Endothelial cell of umbilical vein (primary cell): ENCODE results near the gene POLR2F. TPM values are rescaled to one million over a fixed set of nuclear protein-coding genes. Genes with fewer than 3 reads are reported as not detected.

ENCODE experiments used
- BruUV-seq: library from RNA; stranded (reverse); fragments of 400-500 nt; replicated peaks from 2 replicates; lab custom pipeline; 2021; lab: Mats Ljungman, UMichigan
- CTCF ChIA-PET: fragments of 300-600, 350-600 bp; sonication (Branson Sonifier 250); formaldehyde crosslinking; loops from one replicate; lab custom pipeline; 2021; ENCODE audit warnings: antibody characterized with exemption, inconsistent platforms; lab: Charles Lee
- POLR2A ChIA-PET: fragments of 300-600, 350-600 bp; sonication (Branson Sonifier 250); formaldehyde crosslinking; loops from one replicate; lab custom pipeline; 2021; ENCODE audit warnings: antibody characterized with exemption, inconsistent platforms; lab: Charles Lee
- DNase-seq: peaks from one replicate; pipeline ENCODE4 v3.0.0-alpha.2; 2011; ENCODE audit warnings: low read depth, low spot score
- FAIRE-seq: peaks from 2 replicates; lab custom pipeline; 2011; peaks lifted over from hg19 to GRCh38; lab: Jason Lieb, UNC
- H2AFZ ChIP-seq: 2 replicates; pipeline ENCODE4 v1.6.0; 2012; ENCODE audit warnings: low read depth, low read length, control low read depth, inconsistent platforms
- H3K27ac ChIP-seq: 2 replicates; pipeline ENCODE4 v1.5.1; 2011; ENCODE audit warnings: low read depth, mild to moderate bottlenecking, control low read depth, low read length, moderate library complexity; ENCODE audit not compliant: insufficient read depth
- H3K27me3 ChIP-seq, 2 experiments: 2 replicates each; pipeline versions ENCODE4 v1.6.0 to v1.6.1; 2011; ENCODE audit warnings: low read length in 2 of 2, mixed read lengths in 1 of 2; ENCODE audit not compliant: control insufficient read depth in 2 of 2, insufficient read depth in 2 of 2
- H3K36me3 ChIP-seq, 2 experiments: 2 replicates in 1 of 2; 3 replicates in 1 of 2; pipeline ENCODE4 v1.5.1; 2011; ENCODE audit warnings: low read length in 2 of 2, mild to moderate bottlenecking in 1 of 2, moderate library complexity in 1 of 2; ENCODE audit not compliant: control insufficient read depth in 2 of 2, insufficient read depth in 2 of 2; ENCODE audit errors: extremely low read depth in 1 of 2
- H3K4me1 ChIP-seq: 3 replicates; pipeline ENCODE4 v1.5.1; 2011; ENCODE audit warnings: mild to moderate bottlenecking, low read length; ENCODE audit not compliant: control insufficient read depth, insufficient read depth; ENCODE audit errors: extremely low read depth
- H3K4me2 ChIP-seq: 2 replicates; pipeline ENCODE4 v1.6.1; 2011; ENCODE audit warnings: low read length, control low read depth, mixed read lengths; ENCODE audit not compliant: insufficient read depth
- H3K4me3 ChIP-seq, 3 experiments: fragments of 200-600 bp in 1 of 3; sonication (generic), shearing (Covaris generic) in 1 of 3; replicated peaks in 1 of 3; 2 replicates each; pipeline ENCODE4 v1.5.1; 2011 to 2016; ENCODE audit warnings: control low read depth in 3 of 3, low read length in 3 of 3, mild to moderate bottlenecking in 2 of 3, inconsistent platforms in 1 of 3, low read depth in 1 of 3, moderate library complexity in 1 of 3; ENCODE audit not compliant: insufficient read depth in 1 of 3
- H3K79me2 ChIP-seq: 2 replicates; pipeline ENCODE4 v1.6.0; 2012; ENCODE audit warnings: low read length, inconsistent platforms; ENCODE audit not compliant: control insufficient read depth, insufficient read depth
- H3K9ac ChIP-seq: replicated peaks from 2 replicates; pipeline ENCODE3; 2011; ENCODE audit warnings: low read length, control low read depth; ENCODE audit not compliant: insufficient read depth; ENCODE audit errors: extremely low read depth
- H3K9me1 ChIP-seq: replicated peaks from 3 replicates; pipeline ENCODE4 v1.6.0; 2011; ENCODE audit warnings: mild to moderate bottlenecking, low read length; ENCODE audit not compliant: control insufficient read depth, insufficient read depth; ENCODE audit errors: extremely low read depth
- H3K9me3 ChIP-seq: replicated peaks from 2 replicates; pipeline ENCODE4 v1.5.1; 2012; ENCODE audit warnings: low read length, inconsistent platforms; ENCODE audit not compliant: control insufficient read depth, insufficient read depth
- H4K20me1 ChIP-seq: replicated peaks from 2 replicates; pipeline ENCODE3; 2011; ENCODE audit warnings: mild to moderate bottlenecking, low read length; ENCODE audit not compliant: control insufficient read depth, insufficient read depth; ENCODE audit errors: extremely low read depth
- EZH2 ChIP-seq: IDR thresholded peaks from 2 replicates; pipeline ENCODE4 v1.6.1; 2012; ENCODE audit warnings: borderline replicate concordance, low read depth, mild to moderate bottlenecking, moderate library complexity, low read length, inconsistent platforms; ENCODE audit not compliant: severe bottlenecking
- FOS ChIP-seq: IDR thresholded peaks from 2 replicates; pipeline ENCODE4 v1.6.1; 2011; ENCODE audit warnings: mild to moderate bottlenecking, low read length, moderate library complexity, borderline replicate concordance; ENCODE audit not compliant: insufficient read depth
- GATA2 ChIP-seq: IDR thresholded peaks from 2 replicates; pipeline ENCODE4 v1.7.0; 2011; ENCODE audit warnings: low read depth, mild to moderate bottlenecking, moderate library complexity, mixed read lengths, low read length; ENCODE audit not compliant: insufficient read length, insufficient read depth
- JUN ChIP-seq: IDR thresholded peaks from 2 replicates; pipeline ENCODE4 v1.6.1; 2011; ENCODE audit warnings: borderline replicate concordance, low read depth; ENCODE audit not compliant: insufficient read length, insufficient read depth
- MYC ChIP-seq: IDR thresholded peaks from one replicate; pipeline ENCODE4 v1.6.1; 2011; ENCODE audit warnings: mild to moderate bottlenecking, low read depth, low read length
- POLR2A ChIP-seq: IDR thresholded peaks from 2 replicates; pipeline ENCODE4 v1.6.1; 2012; ENCODE audit warnings: low read depth, mild to moderate bottlenecking, control low read depth, low read length
- POLR2AphosphoS5 ChIP-seq: IDR thresholded peaks from 2 replicates; pipeline ENCODE4 v1.6.1; 2012; ENCODE audit warnings: low read depth, mild to moderate bottlenecking, control low read depth, low read length, moderate library complexity; ENCODE audit not compliant: insufficient read depth
- dilution Hi-C: fragments of 300-500 bp; cut with MboI; formaldehyde crosslinking; loops from one replicate; pipeline ENCODE4 v1.15.0; 2019; ENCODE audit warnings: low sequenced_read_pairs; ENCODE audit not compliant: extremely low pct_ligation_motif_present
- intact Hi-C: fragments of 100-400 bp; cut with micrococcal nuclease; formaldehyde crosslinking; loops from one replicate; pipeline ENCODE4 v1.10.0; 2022
- polyA plus RNA-seq, 4 experiments: library from polyadenylated mRNA; depleted of rRNA in 3 of 4; stranded (reverse) in 3 of 4; unstranded in 1 of 4; fragments of >200 nt; gene quantifications; 2 replicates each; pipeline versions ENCODE4 v1.2.1 to v1.2.3, GENCODE V29; 2011 to 2012; ENCODE audit warnings: missing spikeins in 1 of 4
- total RNA-seq: library from RNA; stranded (reverse); gene quantifications from 2 replicates; pipeline ENCODE4 v1.2.3, GENCODE V29; 2021
- TF ChIP-seq, protein P1 (sequence below), 2 donors: IDR thresholded peaks; 1 replicate in 1 of 2; 2 replicates in 1 of 2; pipeline ENCODE4 v1.5.1; 2011; ENCODE audit warnings: low read length in 2 of 2, mild to moderate bottlenecking in 2 of 2, moderate library complexity in 2 of 2, control low read depth in 1 of 2, inconsistent platforms in 1 of 2, low read depth in 1 of 2; ENCODE audit not compliant: insufficient read depth in 1 of 2; ENCODE audit errors: extremely low read depth in 1 of 2
- TF ChIP-seq, protein P2 (sequence below): IDR thresholded peaks from 2 replicates; pipeline ENCODE4 v1.6.1; 2011; ENCODE audit not compliant: insufficient read depth, insufficient read length

Gene POLR2F
- total and polyA plus RNA-seq, 2 donors (not counting 3 experiments of a cell fraction or from before 2014, with no cell fraction given) = 106 to 112 TPM

DNA sequence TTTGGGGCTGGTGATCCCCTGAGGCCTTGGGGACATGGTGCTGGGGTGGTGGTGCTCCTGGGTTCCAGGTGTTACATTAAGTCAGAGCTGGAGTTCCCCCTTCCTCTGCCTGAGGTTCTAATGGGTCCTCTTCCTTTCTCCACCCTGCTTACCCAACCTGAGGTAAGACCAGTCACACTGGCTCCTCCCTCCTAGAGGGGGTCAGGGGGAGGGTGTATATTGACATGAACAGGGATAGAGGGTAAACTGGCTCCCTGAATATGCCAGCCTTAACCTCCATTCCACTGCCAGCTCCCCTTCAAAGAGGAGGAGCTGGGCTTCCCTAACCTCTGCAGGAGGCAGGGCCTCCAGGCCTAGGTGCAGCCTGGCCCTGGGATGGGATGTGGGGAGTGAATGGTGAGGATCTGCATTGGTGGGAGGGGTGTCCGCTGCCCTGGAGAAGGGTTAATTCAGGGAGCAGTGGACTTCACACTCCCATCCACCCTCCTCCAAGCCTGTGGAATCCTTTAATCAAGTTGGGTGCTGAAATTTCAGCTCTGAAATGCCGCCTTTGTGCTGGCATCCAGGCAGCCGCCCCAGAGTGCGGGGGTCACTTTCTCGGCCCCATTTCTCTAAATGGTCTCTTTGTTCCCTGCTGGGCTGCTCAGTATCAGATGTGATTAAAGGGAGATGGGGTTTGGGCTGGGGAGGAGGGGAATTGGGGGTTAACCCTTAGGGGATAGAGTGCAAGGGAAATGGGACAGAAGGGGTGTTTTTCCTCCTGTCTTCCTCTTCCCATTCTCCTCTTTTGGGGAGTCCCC is 15.2 kb downstream of the POLR2F start:
- H3K4me2 ChIP-seq = no peak overlapping the region
- BruUV-seq = no TSS peak
- intact Hi-C loops = no loop called here
- DNase-seq (no peak), FAIRE-seq (no peak)
- dilution Hi-C loops = no loop called here
- peaks cover 6 to 17% of the 10 kb centered on the region in 2 experiments for H3K36me3 ChIP-seq
- POLR2A ChIA-PET = interaction anchor here (0.5 kb wide), 1 partner anchor 151 kb away, joined by 6 read pairs; no protein-coding TSS in a partner anchor
- no peaks in the 10 kb centered on the region for H3K27me3 ChIP-seq
- H3K9me1 ChIP-seq = no peaks in the 10 kb centered on the region
- peaks cover 2% of the 10 kb centered on the region for H3K79me2 ChIP-seq
- H3K9ac ChIP-seq = no peak overlapping the region
- H3K9me3 ChIP-seq = no peaks in the 10 kb centered on the region
- H3K4me3 ChIP-seq = no peak overlapping the region
- no peaks in the 10 kb centered on the region for H4K20me1 ChIP-seq
- no peak overlapping the region for H3K27ac ChIP-seq
- no peaks in the 10 kb centered on the region for H3K4me1 ChIP-seq
- H2AFZ ChIP-seq = no peak overlapping the region
- CTCF ChIA-PET = no interaction called here
- TF ChIP-seq JUN = no peak
- TF ChIP-seq POLR2A = no peak
- TF ChIP-seq, protein P1, sequence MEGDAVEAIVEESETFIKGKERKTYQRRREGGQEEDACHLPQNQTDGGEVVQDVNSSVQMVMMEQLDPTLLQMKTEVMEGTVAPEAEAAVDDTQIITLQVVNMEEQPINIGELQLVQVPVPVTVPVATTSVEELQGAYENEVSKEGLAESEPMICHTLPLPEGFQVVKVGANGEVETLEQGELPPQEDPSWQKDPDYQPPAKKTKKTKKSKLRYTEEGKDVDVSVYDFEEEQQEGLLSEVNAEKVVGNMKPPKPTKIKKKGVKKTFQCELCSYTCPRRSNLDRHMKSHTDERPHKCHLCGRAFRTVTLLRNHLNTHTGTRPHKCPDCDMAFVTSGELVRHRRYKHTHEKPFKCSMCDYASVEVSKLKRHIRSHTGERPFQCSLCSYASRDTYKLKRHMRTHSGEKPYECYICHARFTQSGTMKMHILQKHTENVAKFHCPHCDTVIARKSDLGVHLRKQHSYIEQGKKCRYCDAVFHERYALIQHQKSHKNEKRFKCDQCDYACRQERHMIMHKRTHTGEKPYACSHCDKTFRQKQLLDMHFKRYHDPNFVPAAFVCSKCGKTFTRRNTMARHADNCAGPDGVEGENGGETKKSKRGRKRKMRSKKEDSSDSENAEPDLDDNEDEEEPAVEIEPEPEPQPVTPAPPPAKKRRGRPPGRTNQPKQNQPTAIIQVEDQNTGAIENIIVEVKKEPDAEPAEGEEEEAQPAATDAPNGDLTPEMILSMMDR (IDR thresholded peaks at IDR 0.05; ENCODE audit: extremely low read depth in 1 of 2, insufficient read depth in 1 of 2, low read depth in 1 of 2, low read length in 2 of 2) = no peak
- no peak for TF ChIP-seq MYC
- no peak for TF ChIP-seq GATA2
- no peak for TF ChIP-seq FOS
- TF ChIP-seq, protein P2, sequence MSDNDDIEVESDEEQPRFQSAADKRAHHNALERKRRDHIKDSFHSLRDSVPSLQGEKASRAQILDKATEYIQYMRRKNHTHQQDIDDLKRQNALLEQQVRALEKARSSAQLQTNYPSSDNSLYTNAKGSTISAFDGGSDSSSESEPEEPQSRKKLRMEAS = no peak
- TF ChIP-seq EZH2 = no peak
- no peak for TF ChIP-seq POLR2AphosphoS5
